ENCODE measurements around the gene GPANK1.
"Not testable (repeated sequence)": the region's sequence is repeated elsewhere in the genome, so short reads cannot be mapped to it uniquely, and the experiment has no call there.

The GPANK1 gene

DNA sequence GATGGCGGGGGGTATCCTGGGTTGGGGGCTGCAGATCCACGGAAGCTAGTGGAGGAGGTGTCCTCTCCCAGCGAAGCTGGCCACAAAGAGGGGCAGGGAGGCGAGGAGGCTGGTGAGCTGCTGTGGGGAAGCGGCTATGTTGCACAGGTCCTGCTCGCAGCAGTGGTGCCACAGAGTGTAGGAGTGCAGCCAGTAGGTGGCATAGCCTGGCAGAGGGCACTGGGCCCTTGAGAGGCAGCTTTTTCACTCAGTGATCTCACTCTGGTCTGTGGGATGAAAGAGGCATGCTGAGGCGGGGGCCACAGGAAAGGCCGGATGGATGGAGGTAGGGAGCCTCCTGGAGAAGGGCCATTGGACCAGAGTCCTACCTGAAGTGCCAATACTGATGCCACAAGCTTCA lies 47.5 kb upstream of the GPANK1 start:
- H3K79me2 ChIP-seq (ENCODE audit: insufficient read depth, low read length) = no peaks in the 10 kb centered on the region
- H3K9me2 ChIP-seq (replicated peaks; ENCODE audit: low read depth, low read length) = no peaks in the 10 kb centered on the region
- H3K4me3 ChIP-seq (ENCODE audit: low read length, poor library complexity, severe bottlenecking) = no peak overlapping the region
- H2AFZ ChIP-seq (ENCODE audit: low read length) = no peak overlapping the region
- no peaks in the 10 kb centered on the region for H3K9me3 ChIP-seq (ENCODE audit: insufficient read depth, low read depth, low read length)
- H3K4me1 ChIP-seq (ENCODE audit: insufficient read depth, low read length, poor library complexity, severe bottlenecking) = peaks cover 40% of the 10 kb centered on the region
- no peaks in the 10 kb centered on the region for H4K20me1 ChIP-seq (ENCODE audit: insufficient read depth, low read length, poor library complexity, severe bottlenecking)
- no peaks in the 10 kb centered on the region for H3F3A ChIP-seq (ENCODE audit: low read depth)
- no peak for TF ChIP-seq EZH2phosphoT487 (IDR thresholded peaks at IDR 0.05; ENCODE audit: borderline replicate concordance)
- TF ChIP-seq, protein P1, sequence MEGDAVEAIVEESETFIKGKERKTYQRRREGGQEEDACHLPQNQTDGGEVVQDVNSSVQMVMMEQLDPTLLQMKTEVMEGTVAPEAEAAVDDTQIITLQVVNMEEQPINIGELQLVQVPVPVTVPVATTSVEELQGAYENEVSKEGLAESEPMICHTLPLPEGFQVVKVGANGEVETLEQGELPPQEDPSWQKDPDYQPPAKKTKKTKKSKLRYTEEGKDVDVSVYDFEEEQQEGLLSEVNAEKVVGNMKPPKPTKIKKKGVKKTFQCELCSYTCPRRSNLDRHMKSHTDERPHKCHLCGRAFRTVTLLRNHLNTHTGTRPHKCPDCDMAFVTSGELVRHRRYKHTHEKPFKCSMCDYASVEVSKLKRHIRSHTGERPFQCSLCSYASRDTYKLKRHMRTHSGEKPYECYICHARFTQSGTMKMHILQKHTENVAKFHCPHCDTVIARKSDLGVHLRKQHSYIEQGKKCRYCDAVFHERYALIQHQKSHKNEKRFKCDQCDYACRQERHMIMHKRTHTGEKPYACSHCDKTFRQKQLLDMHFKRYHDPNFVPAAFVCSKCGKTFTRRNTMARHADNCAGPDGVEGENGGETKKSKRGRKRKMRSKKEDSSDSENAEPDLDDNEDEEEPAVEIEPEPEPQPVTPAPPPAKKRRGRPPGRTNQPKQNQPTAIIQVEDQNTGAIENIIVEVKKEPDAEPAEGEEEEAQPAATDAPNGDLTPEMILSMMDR (conservative IDR thresholded peaks at IDR 0.05; ENCODE audit: low read length) = peak; percentile 59
- H3K4me2 ChIP-seq (ENCODE audit: low read depth, low read length, poor library complexity, severe bottlenecking) = no peak overlapping the region
- peak overlapping the region; percentile 3 for H3K9ac ChIP-seq (ENCODE audit: low read depth, low read length, poor library complexity, severe bottlenecking)
- H3K36me3 ChIP-seq (ENCODE audit: insufficient read depth, low read length) = no peaks in the 10 kb centered on the region
- H3K27me3 ChIP-seq (ENCODE audit: insufficient read depth, low read length, poor library complexity, severe bottlenecking) = no peaks in the 10 kb centered on the region

- peaks cover 40% of the 10 kb centered on the region for H3K4me1 ChIP-seq (ENCODE audit: insufficient read depth, low read length, poor library complexity, severe bottlenecking)
- peak overlapping the region; percentile 37 for H3K9ac ChIP-seq (ENCODE audit: low read depth, low read length, poor library complexity, severe bottlenecking)
- H3K27me3 ChIP-seq (ENCODE audit: insufficient read depth, low read length, poor library complexity, severe bottlenecking) = no peaks in the 10 kb centered on the region
- H3K4me3 ChIP-seq (ENCODE audit: low read length, poor library complexity, severe bottlenecking) = no peak overlapping the region
- H4K20me1 ChIP-seq (ENCODE audit: insufficient read depth, low read length, poor library complexity, severe bottlenecking) = no peaks in the 10 kb centered on the region
- H3F3A ChIP-seq (ENCODE audit: low read depth) = no peaks in the 10 kb centered on the region
- H3K4me2 ChIP-seq (ENCODE audit: low read depth, low read length, poor library complexity, severe bottlenecking) = peak overlapping the region; percentile 19
- TF ChIP-seq, protein P1 (conservative IDR thresholded peaks at IDR 0.05; ENCODE audit: low read length) = no peak
- no peak for TF ChIP-seq EZH2phosphoT487 (IDR thresholded peaks at IDR 0.05; ENCODE audit: borderline replicate concordance)
- H3K9me2 ChIP-seq (replicated peaks; ENCODE audit: low read depth, low read length) = no peaks in the 10 kb centered on the region
- H3K79me2 ChIP-seq (ENCODE audit: insufficient read depth, low read length) = no peaks in the 10 kb centered on the region
- H3K9me3 ChIP-seq (ENCODE audit: insufficient read depth, low read depth, low read length) = no peaks in the 10 kb centered on the region
- H2AFZ ChIP-seq (ENCODE audit: low read length) = peak overlapping the region; percentile 47; the same call in 1 of the 2 replicates
- no peaks in the 10 kb centered on the region for H3K36me3 ChIP-seq (ENCODE audit: insufficient read depth, low read length)
These were observed 46.4 kb upstream of the GPANK1 start for GRCh38 chr6:31711233-31711632.

GRCh38 chr6:31710523-31711219 lies 45.9 kb upstream of the GPANK1 start:
- Histone ChIP-seq H3K27me3 (ENCODE audit: insufficient read depth, low read length, poor library complexity, severe bottlenecking) (no peaks in the 10 kb centered on the region), H3K9me2 (replicated peaks; ENCODE audit: low read depth, low read length) (no peaks in the 10 kb centered on the region), H2AFZ (ENCODE audit: low read length) (peak overlapping the region; percentile 47), H3K4me1 (ENCODE audit: insufficient read depth, low read length, poor library complexity, severe bottlenecking) (peaks cover 40% of the 10 kb centered on the region), H3K9ac (ENCODE audit: low read depth, low read length, poor library complexity, severe bottlenecking) (peak overlapping the region; percentile 37), H3K36me3 (ENCODE audit: insufficient read depth, low read length) (no peaks in the 10 kb centered on the region), H3K4me2 (ENCODE audit: low read depth, low read length, poor library complexity, severe bottlenecking) (peak overlapping the region; percentile 19), H3K9me3 (ENCODE audit: insufficient read depth, low read depth, low read length) (no peaks in the 10 kb centered on the region), H3F3A (ENCODE audit: low read depth) (no peaks in the 10 kb centered on the region), H3K79me2 (ENCODE audit: insufficient read depth, low read length) (no peaks in the 10 kb centered on the region), H4K20me1 (ENCODE audit: insufficient read depth, low read length, poor library complexity, severe bottlenecking) (no peaks in the 10 kb centered on the region), H3K4me3 (ENCODE audit: low read length, poor library complexity, severe bottlenecking) (peak overlapping the region; percentile 13)
- TF ChIP-seq EZH2phosphoT487 (IDR thresholded peaks at IDR 0.05; ENCODE audit: borderline replicate concordance) = no peak

GRCh38 chr6:31709157-31709556 lies 44.4 kb upstream of the GPANK1 start:
- not testable (repeated sequence) for H3K36me3 ChIP-seq (ENCODE audit: insufficient read depth, low read length); H3K27me3 ChIP-seq (ENCODE audit: insufficient read depth, low read length, poor library complexity, severe bottlenecking); H3K9me2 ChIP-seq (replicated peaks; ENCODE audit: low read depth, low read length); H4K20me1 ChIP-seq (ENCODE audit: insufficient read depth, low read length, poor library complexity, severe bottlenecking); H3K4me3 ChIP-seq (ENCODE audit: low read length, poor library complexity, severe bottlenecking); H3K4me2 ChIP-seq (ENCODE audit: low read depth, low read length, poor library complexity, severe bottlenecking); H3K9me3 ChIP-seq (ENCODE audit: insufficient read depth, low read depth, low read length); H3F3A ChIP-seq (ENCODE audit: low read depth); H2AFZ ChIP-seq (ENCODE audit: low read length); H3K9ac ChIP-seq (ENCODE audit: low read depth, low read length, poor library complexity, severe bottlenecking); H3K79me2 ChIP-seq (ENCODE audit: insufficient read depth, low read length)
- H3K4me1 ChIP-seq (ENCODE audit: insufficient read depth, low read length, poor library complexity, severe bottlenecking) = peaks cover 30% of the 10 kb centered on the region

Measured in Loucy (cell line).